ES-I3 (cell line): ENCODE data around the gene CIROP.
"Not testable (repeated sequence)": the region's sequence is repeated elsewhere in the genome, so short reads cannot be mapped to it uniquely, and the experiment has no call there.

Source experiments
- H3K36me3 ChIP-seq: 2 replicates; pipeline ENCODE4 v1.6.1; 2013; ENCODE audit warnings: mild to moderate bottlenecking, low read length, control low read depth, moderate library complexity; ENCODE audit not compliant: insufficient read depth
- H3K4me1 ChIP-seq: 2 replicates; pipeline ENCODE4 v1.6.1; 2013; ENCODE audit warnings: mild to moderate bottlenecking, control low read depth, low read length; ENCODE audit not compliant: insufficient read depth
- H3K9ac ChIP-seq: 2 replicates; pipeline ENCODE4 v1.6.1; 2013; ENCODE audit warnings: low read depth, mild to moderate bottlenecking, low read length, moderate library complexity
- H3K9me3 ChIP-seq: 2 replicates; pipeline ENCODE4 v1.6.1; 2013; ENCODE audit warnings: mild to moderate bottlenecking, low read length, moderate library complexity; ENCODE audit not compliant: control insufficient read depth, insufficient read depth

CIROP gene

GRCh38 chr14:23112359-23113178 lies 7.8 kb upstream of the CIROP start:
- Histone ChIP-seq H3K36me3 (no peaks in the 10 kb centered on the region), H3K4me1 (peaks cover 19% of the 10 kb centered on the region), H3K9me3 (no peaks in the 10 kb centered on the region), H3K9ac (no peak overlapping the region)

- H3K4me1 ChIP-seq = peaks cover 28% of the 10 kb centered on the region
- no peaks in the 10 kb centered on the region for H3K9me3 ChIP-seq
- H3K36me3 ChIP-seq = no peaks in the 10 kb centered on the region
- no peak overlapping the region for H3K9ac ChIP-seq
Observed at GRCh38 chr14:23110579-23111365, 6.0 kb upstream of the CIROP start.

- H3K4me1 ChIP-seq = peaks cover 36% of the 10 kb centered on the region
- H3K36me3 ChIP-seq = no peaks in the 10 kb centered on the region
- H3K9me3 ChIP-seq = no peaks in the 10 kb centered on the region
- H3K9ac ChIP-seq = no peak overlapping the region
Observed at GRCh38 chr14:23109769-23110168, 5.0 kb upstream of the CIROP start.

GRCh38 chr14:23108169-23108568 lies 3.4 kb upstream of the CIROP start:
- not testable (repeated sequence) for H3K9me3 ChIP-seq, H3K9ac ChIP-seq, H3K36me3 ChIP-seq
- H3K4me1 ChIP-seq = peaks cover 30% of the 10 kb centered on the region

GRCh38 chr14:23107620-23108019 lies 2.8 kb upstream of the CIROP start:
- not testable (repeated sequence) for H3K9me3 ChIP-seq, H3K36me3 ChIP-seq, H3K9ac ChIP-seq
- H3K4me1 ChIP-seq = peaks cover 25% of the 10 kb centered on the region

GRCh38 chr14:23106747-23107045 lies 1.9 kb upstream of the CIROP start:
- Histone ChIP-seq H3K9me3 (no peaks in the 10 kb centered on the region), H3K36me3 (no peaks in the 10 kb centered on the region), H3K9ac (no peak overlapping the region), H3K4me1 (peaks cover 25% of the 10 kb centered on the region)

- Histone ChIP-seq H3K9ac (no peak overlapping the region), H3K9me3 (no peaks in the 10 kb centered on the region), H3K36me3 (no peaks in the 10 kb centered on the region), H3K4me1 (peaks cover 25% of the 10 kb centered on the region)
Observed at GRCh38 chr14:23105348-23105824, 597 bp upstream of the CIROP start.

GRCh38 chr14:23104070-23104590 lies 659 bp downstream of the CIROP start:
- Histone ChIP-seq H3K4me1 (peaks cover 25% of the 10 kb centered on the region), H3K9me3 (no peaks in the 10 kb centered on the region), H3K9ac (no peak overlapping the region), H3K36me3 (no peaks in the 10 kb centered on the region)

- Histone ChIP-seq H3K36me3 (0 out of 2 replicates have a peak, but pooled peaks cover under 1% of the 10 kb centered on the region), H3K9me3 (no peaks in the 10 kb centered on the region), H3K4me1 (peaks cover 25% of the 10 kb centered on the region), H3K9ac (no peak overlapping the region)
Observed at GRCh38 chr14:23103581-23103980, 1.2 kb downstream of the CIROP start.

GRCh38 chr14:23102801-23103200 lies 2.0 kb downstream of the CIROP start:
- peaks cover 25% of the 10 kb centered on the region for H3K4me1 ChIP-seq
- peaks cover 8% of the 10 kb centered on the region; the same call in 1 of the 2 replicates for H3K36me3 ChIP-seq
- no peak overlapping the region for H3K9ac ChIP-seq
- H3K9me3 ChIP-seq = no peaks in the 10 kb centered on the region

GRCh38 chr14:23101986-23102625 lies 2.7 kb downstream of the CIROP start:
- Histone ChIP-seq H3K9ac (no peak overlapping the region), H3K9me3 (no peaks in the 10 kb centered on the region), H3K36me3 (peaks cover 9% of the 10 kb centered on the region; the same call in 1 of the 2 replicates), H3K4me1 (peaks cover 25% of the 10 kb centered on the region)

GRCh38 chr14:23101213-23101970 lies 3.4 kb downstream of the CIROP start:
- Histone ChIP-seq H3K9ac (no peak overlapping the region), H3K36me3 (peaks cover 9% of the 10 kb centered on the region; the same call in 1 of the 2 replicates), H3K4me1 (peaks cover 19% of the 10 kb centered on the region), H3K9me3 (no peaks in the 10 kb centered on the region)

- Histone ChIP-seq H3K9me3 (no peaks in the 10 kb centered on the region), H3K4me1 (0 out of 2 replicates have a peak, but pooled peaks cover 4% of the 10 kb centered on the region), H3K36me3 (peaks cover 9% of the 10 kb centered on the region; the same call in 1 of the 2 replicates), H3K9ac (no peak overlapping the region)
Observed at GRCh38 chr14:23099212-23099861, 5.5 kb downstream of the CIROP start.
